Spleen (tissue), 11 donors: ENCODE measurements around the gene BCOR. TPM values are rescaled to one million over a fixed set of nuclear protein-coding genes. Genes with fewer than 3 reads are reported as not detected.

Source experiments
- DNase-seq: peaks from one replicate; pipeline ENCODE4 v3.0.0-alpha.2; 2020
- H3K27ac ChIP-seq, 8 donors: fragments of 200-600 bp; sonication (generic) in 7 of 8; 1 replicate in 4 of 8; 2 replicates in 4 of 8; pipeline versions ENCODE4 v1.5.0 to v1.8.0; 2016 to 2021; ENCODE audit warnings: inconsistent platforms in 4 of 8, mild to moderate bottlenecking in 4 of 8, moderate library complexity in 1 of 8
- H3K27me3 ChIP-seq, 7 donors: fragments of 200-600 bp; sonication (generic) in 6 of 7; replicated peaks in 1 of 7; 1 replicate in 4 of 7; 2 replicates in 3 of 7; pipeline versions ENCODE4 v1.5.0 to v1.8.0; 2016 to 2021; ENCODE audit warnings: inconsistent platforms in 3 of 7, mild to moderate bottlenecking in 1 of 7
- H3K36me3 ChIP-seq, 6 donors: fragments of 200-600 bp; sonication (generic) in 5 of 6; 1 replicate in 4 of 6; 2 replicates in 2 of 6; pipeline versions ENCODE4 v1.5.0 to v1.8.0; 2016 to 2021; ENCODE audit warnings: inconsistent platforms in 2 of 6
- H3K4me1 ChIP-seq, 6 donors: fragments of 200-600 bp; sonication (generic) in 5 of 6; 1 replicate in 3 of 6; 2 replicates in 3 of 6; pipeline versions ENCODE4 v1.5.0 to v1.8.0; 2016 to 2021; ENCODE audit warnings: inconsistent platforms in 3 of 6
- H3K4me3 ChIP-seq, 8 donors: fragments of 200-600 bp; sonication (generic) in 7 of 8; 1 replicate in 4 of 8; 2 replicates in 4 of 8; pipeline versions ENCODE4 v1.5.0 to v1.8.0; 2016 to 2021; ENCODE audit warnings: inconsistent platforms in 4 of 8, mild to moderate bottlenecking in 4 of 8, moderate library complexity in 2 of 8
- H3K9me3 ChIP-seq, 8 donors: fragments of 200-600 bp; sonication (generic) in 7 of 8; 1 replicate in 4 of 8; 2 replicates in 4 of 8; pipeline versions ENCODE4 v1.5.0 to v1.8.0; 2016 to 2021; ENCODE audit warnings: inconsistent platforms in 4 of 8
- CTCF ChIP-seq, 11 experiments: fragments of 200-600 bp in 7 of 11; fragments of 450-650 bp in 4 of 11; sonication (generic) in 4 of 11; IDR thresholded peaks in 8 of 11; conservative IDR thresholded peaks in 3 of 11; 1 replicate in 7 of 11; 2 replicates in 4 of 11; pipeline versions ENCODE4 v1.4.0 to v1.8.0; 2016 to 2021; ENCODE audit warnings: antibody characterized with exemption in 11 of 11, inconsistent platforms in 4 of 11, mild to moderate bottlenecking in 1 of 11
- POLR2A ChIP-seq, 3 donors: fragments of 450-650 bp; IDR thresholded peaks; one replicate each; pipeline ENCODE4 v1.5.1; 2017; ENCODE audit warnings: antibody characterized with exemption in 3 of 3, mild to moderate bottlenecking in 1 of 3
- POLR2AphosphoS5 ChIP-seq, 3 donors: sonication (generic); formaldehyde crosslinking; IDR thresholded peaks; one replicate each; pipeline ENCODE4 v1.5.1; 2017; ENCODE audit warnings: antibody characterized with exemption in 3 of 3
- WGBS, 5 donors: extraction: QIAGEN DNeasy Blood & Tissue Kit in 3 of 5; methylation state at CpG; one replicate each; pipeline versions ENCODE4 v1.1.5 to v1.1.7; 2013 to 2018; 5-methylcytosine and 5-hydroxymethylcytosine counted together
- intact Hi-C: fragments of 100-400 bp; cut with DNase I; formaldehyde crosslinking; loops from one replicate; pipeline ENCODE4 v1.15.0; 2023; ENCODE audit warnings: low total_unique reads
- polyA plus RNA-seq, 3 donors: library from polyadenylated mRNA; stranded (reverse); fragments of 200-250 nt; gene quantifications; one replicate each; pipeline ENCODE4 v1.2.1, GENCODE V29; 2013
- total RNA-seq, 7 donors: library from RNA; depleted of rRNA in 3 of 7; stranded (reverse); fragments of >200 nt in 3 of 7; fragmentation: NEBNext Ultra II Directional in 4 of 7; extraction: Animal tissue kit (Norgen Biotek cat#: 25700) in 4 of 7; gene quantifications; one replicate each; pipeline versions ENCODE4 v1.1.0 to v1.2.1, GENCODE V29; 2016 to 2021
- donor health status: healthy with polysubstance abuse.
- donor health status: DM: no; HTN: no; CAD: no; lungs with moderate emphysema.
- donor health status: DM: no; HTN: no; CAD: no.
- donor health status: Bipolar disorder and iron deficiency.
- donor health status: healthy.
- donor health status: DM: no; HTN: no; CAD: no.
- donor health status: DM: yes; HTN: yes; CAD: no.

BCOR gene
- total and polyA plus RNA-seq, 10 donors = 8.3 to 38.6 (median 29.0) TPM

GRCh38 chrX:40078489-40079227 lies 19.1 kb downstream of the BCOR start:
- intact Hi-C loops = no loop called here
- H3K9me3 ChIP-seq = no peaks in the 10 kb centered on the region
- TF ChIP-seq CTCF (IDR thresholded peaks at IDR 0.05 in 8 of 11, conservative IDR thresholded peaks at IDR 0.05 in 3 of 11) (no peak), POLR2AphosphoS5 (IDR thresholded peaks at IDR 0.05) (no peak), POLR2A (IDR thresholded peaks at IDR 0.05) (no peak)
- no peak overlapping the region for H3K4me3 ChIP-seq
- no peak overlapping the region for H3K27ac ChIP-seq
- DNase-seq = no peak
- H3K27me3 ChIP-seq = peaks cover 0 to 17% (median 3%) of the 10 kb centered on the region in 7 donors
- WGBS, 5 donors = 55 to 89% (median 79%) methylated on average over 4 to 24 of the region's 24 CpGs
- H3K36me3 ChIP-seq = peaks cover 0 to 43% (median 14%) of the 10 kb centered on the region in 6 donors
- peaks cover 0 to 33% (median 19%) of the 10 kb centered on the region in 6 donors for H3K4me1 ChIP-seq

- no peak for DNase-seq
- no peaks in the 10 kb centered on the region for H3K9me3 ChIP-seq
- H3K36me3 ChIP-seq = peaks cover 0 to 51% (median 20%) of the 10 kb centered on the region in 6 donors
- intact Hi-C loops = no loop called here
- peaks cover 0 to 26% (median 13%) of the 10 kb centered on the region in 6 donors for H3K4me1 ChIP-seq
- H3K4me3 ChIP-seq = no peak overlapping the region
- 62 to 88% (median 86%) methylated on average over 7 of the region's 7 CpGs for WGBS, 5 donors
- TF ChIP-seq POLR2AphosphoS5 (IDR thresholded peaks at IDR 0.05) = no peak
- TF ChIP-seq CTCF (IDR thresholded peaks at IDR 0.05 in 8 of 11, conservative IDR thresholded peaks at IDR 0.05 in 3 of 11) = no peak
- no peak for TF ChIP-seq POLR2A (IDR thresholded peaks at IDR 0.05)
- peaks cover 0 to 9% (median 0%) of the 10 kb centered on the region in 7 donors for H3K27me3 ChIP-seq
- no peak overlapping the region for H3K27ac ChIP-seq
These were observed 19.9 kb downstream of the BCOR start for GRCh38 chrX:40077906-40078305.

GRCh38 chrX:40076750-40077575 lies 20.8 kb downstream of the BCOR start:
- Histone ChIP-seq H3K9me3 (no peaks in the 10 kb centered on the region), H3K27me3 (peaks cover 0 to 7% (median 0%) of the 10 kb centered on the region in 7 donors), H3K36me3 (peaks cover 0 to 60% (median 21%) of the 10 kb centered on the region in 6 donors), H3K27ac (no peak overlapping the region), H3K4me1 (peaks cover 0 to 18% (median 5%) of the 10 kb centered on the region in 6 donors), H3K4me3 (no peak overlapping the region)
- intact Hi-C loops = no loop called here
- 60 to 75% (median 73%) methylated on average over 12 to 14 of the region's 14 CpGs for WGBS, 5 donors
- DNase-seq = no peak
- TF ChIP-seq CTCF (IDR thresholded peaks at IDR 0.05 in 8 of 11, conservative IDR thresholded peaks at IDR 0.05 in 3 of 11) (no peak), POLR2A (IDR thresholded peaks at IDR 0.05) (no peak), POLR2AphosphoS5 (IDR thresholded peaks at IDR 0.05) (no peak)

- intact Hi-C loops = no loop called here
- no peak overlapping the region for H3K27ac ChIP-seq
- peaks cover 0 to 80% (median 30%) of the 10 kb centered on the region in 6 donors for H3K36me3 ChIP-seq
- H3K4me1 ChIP-seq = peaks cover 0 to 6% (median 0%) of the 10 kb centered on the region in 6 donors
- no peaks in the 10 kb centered on the region for H3K27me3 ChIP-seq
- WGBS, 5 donors = 85 to 93% (median 90%) methylated on average over 10 to 14 of the region's 14 CpGs; no CpG with 5 or more reads in 1 of the 5 donors
- H3K9me3 ChIP-seq = no peaks in the 10 kb centered on the region
- TF ChIP-seq POLR2AphosphoS5 (IDR thresholded peaks at IDR 0.05) (no peak), CTCF (IDR thresholded peaks at IDR 0.05 in 8 of 11, conservative IDR thresholded peaks at IDR 0.05 in 3 of 11) (no peak), POLR2A (IDR thresholded peaks at IDR 0.05) (no peak)
- H3K4me3 ChIP-seq = no peak overlapping the region
- DNase-seq = peak; percentile 36
These were observed 22.8 kb downstream of the BCOR start for GRCh38 chrX:40074959-40075332.
